ENCODE measurements around the gene RAB3A.

DNA sequence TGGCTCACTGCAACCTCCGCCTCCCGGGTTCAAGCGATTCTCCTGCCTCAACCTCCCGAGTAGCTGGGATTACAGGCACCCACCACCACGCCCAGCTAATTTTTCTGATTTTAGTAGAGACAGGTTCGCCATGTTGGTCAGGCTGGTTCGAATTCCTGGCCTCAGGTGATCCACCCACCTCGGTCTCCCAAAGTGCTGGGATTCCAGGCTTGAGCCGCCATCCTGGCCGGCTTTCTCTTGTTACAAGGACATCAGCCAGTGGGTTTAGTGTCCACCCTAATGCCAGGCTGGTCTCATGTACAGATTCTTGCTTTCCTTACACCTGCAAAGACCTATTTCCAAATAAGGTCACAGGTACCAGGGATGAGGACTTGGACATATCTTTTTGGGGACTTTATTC lies 44.0 kb downstream of the RAB3A start:
- no peak for TF ChIP-seq CTCF (conservative IDR thresholded peaks at IDR 0.05; ENCODE audit: low read depth, low read length)
- TF ChIP-seq EZH2phosphoT487 (IDR thresholded peaks at IDR 0.05; ENCODE audit: borderline replicate concordance, low read length): no peak
- TF ChIP-seq EZH2 (IDR thresholded peaks at IDR 0.05; ENCODE audit: low read length, unreplicated experiment): no peak
